Endodermal cell (in vitro differentiated cells): ENCODE measurements around the gene KIF3A. TPM values are rescaled to one million over a fixed set of nuclear protein-coding genes. Genes with fewer than 3 reads are reported as not detected.

ENCODE experiments used
- DNase-seq: peaks from one replicate; pipeline ENCODE4 v3.0.0-alpha.2; 2017
- H3K27ac ChIP-seq: 2 replicates; pipeline ENCODE4 v1.5.1; 2013; ENCODE audit warnings: mild to moderate bottlenecking, low read depth, low read length, moderate library complexity
- H3K27me3 ChIP-seq: 2 replicates; pipeline ENCODE4 v1.6.1; 2013; ENCODE audit warnings: mild to moderate bottlenecking, low read length, moderate library complexity; ENCODE audit not compliant: insufficient read depth, control insufficient read depth, poor library complexity, severe bottlenecking
- H3K36me3 ChIP-seq: 2 replicates; pipeline ENCODE4 v1.7.0; 2013; ENCODE audit warnings: mild to moderate bottlenecking, low read length, moderate library complexity; ENCODE audit not compliant: control insufficient read depth, insufficient read depth
- H3K4me1 ChIP-seq: one replicate; pipeline ENCODE4 v1.7.0; 2013; ENCODE audit warnings: low read length; ENCODE audit not compliant: control insufficient read depth, insufficient read depth
- H3K4me3 ChIP-seq: 2 replicates; pipeline ENCODE4 v1.5.1; 2013; ENCODE audit warnings: mild to moderate bottlenecking, low read length, moderate library complexity
- H3K9ac ChIP-seq: 2 replicates; pipeline ENCODE4 v1.6.1; 2013; ENCODE audit warnings: mild to moderate bottlenecking, low read length, moderate library complexity; ENCODE audit not compliant: poor library complexity, severe bottlenecking; ENCODE audit errors: extremely low read depth
- H3K9me3 ChIP-seq: 2 replicates; pipeline ENCODE4 v1.6.1; 2013; ENCODE audit warnings: mild to moderate bottlenecking, low read length, moderate library complexity; ENCODE audit not compliant: control insufficient read depth
- H3K27ac Mint-ChIP-seq: 2 replicates; pipeline ENCODE4 v1.8.0; 2020; ENCODE audit warnings: mixed read lengths
- H3K27me3 Mint-ChIP-seq: 2 replicates; pipeline ENCODE4 v1.8.0; 2021; ENCODE audit warnings: mild to moderate bottlenecking, mixed read lengths; ENCODE audit not compliant: insufficient read depth
- H3K36me3 Mint-ChIP-seq: 2 replicates; pipeline ENCODE4 v1.8.0; 2020; ENCODE audit warnings: low read depth, mixed read lengths
- H3K4me1 Mint-ChIP-seq: 2 replicates; pipeline ENCODE4 v1.8.0; 2020; ENCODE audit warnings: mixed read lengths
- H3K4me3 Mint-ChIP-seq: 2 replicates; pipeline ENCODE4 v1.8.0; 2020; ENCODE audit warnings: mild to moderate bottlenecking, moderate library complexity, mixed read lengths
- H3K9me3 Mint-ChIP-seq: 2 replicates; pipeline ENCODE4 v1.8.0; 2020; ENCODE audit warnings: mild to moderate bottlenecking, mixed read lengths
- CTCF ChIP-seq: fragments of 200-600 bp; sonication (generic); conservative IDR thresholded peaks from 2 replicates; pipeline ENCODE4 v1.5.0; 2021; ENCODE audit warnings: antibody characterized with exemption, mild to moderate bottlenecking
- WGBS, 2 experiments: methylation state at CpG; one replicate each; pipeline versions ENCODE4 v1.1.5 to v1.1.7; 2013; ENCODE audit warnings: missing lambda C conversion rate in 2 of 2, mixed read lengths in 1 of 2; ENCODE audit not compliant: insufficient coverage in 1 of 2, insufficient read length in 1 of 2; 5-methylcytosine and 5-hydroxymethylcytosine counted together
- total RNA-seq, 2 donors: library from RNA; stranded (reverse); fragmentation: NEBNext Ultra II Directional in 1 of 2; extraction: Animal tissue kit (Norgen Biotek cat#: 25700) in 1 of 2; gene quantifications; 2 replicates in 1 of 2; 3 replicates in 1 of 2; pipeline ENCODE4 v1.2.1, GENCODE V29; 2021

The KIF3A gene
- total RNA-seq, 2 donors from 2014 or later, result 19.6 to 25.2 TPM

DNA sequence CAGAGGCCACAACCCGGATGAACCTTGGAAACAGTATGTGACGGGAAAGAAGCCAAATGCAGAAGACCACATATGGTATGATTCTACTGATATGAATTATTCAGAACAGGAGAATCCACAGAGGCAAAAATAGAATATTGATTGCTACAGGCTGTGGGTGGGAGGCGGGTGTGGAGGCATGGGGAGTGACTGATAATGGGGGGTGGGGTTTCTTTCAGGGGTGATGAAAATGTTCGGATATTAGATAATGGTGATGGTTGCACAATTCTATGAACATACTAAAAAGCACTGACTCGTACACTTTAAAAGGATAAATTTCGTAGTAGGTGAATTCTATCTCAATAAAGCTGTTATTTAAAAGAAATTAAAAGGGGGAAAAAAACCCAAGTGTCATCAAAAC, 52.9 kb downstream of the KIF3A start:
- no peak for TF ChIP-seq CTCF
- Histone ChIP-seq H3K27me3 (no peaks in the 10 kb centered on the region), H3K4me1 (no peaks in the 10 kb centered on the region), H3K27ac (no peak overlapping the region), H3K36me3 (no peaks in the 10 kb centered on the region), H3K9ac (no peak overlapping the region), H3K9me3 (no peaks in the 10 kb centered on the region), H3K4me3 (no peak overlapping the region)
- H3K27me3 Mint-ChIP-seq, result no peaks in the 10 kb centered on the region
- no peaks in the 10 kb centered on the region for H3K9me3 Mint-ChIP-seq
- no peak for DNase-seq
- WGBS, 2 experiments, result 92 to 100% methylated on average over 4 to 6 of the region's 6 CpGs
- H3K4me3 Mint-ChIP-seq, result no peak overlapping the region
- no peak overlapping the region for H3K27ac Mint-ChIP-seq
- no peaks in the 10 kb centered on the region for H3K36me3 Mint-ChIP-seq
- peaks cover 2% of the 10 kb centered on the region for H3K4me1 Mint-ChIP-seq

DNA sequence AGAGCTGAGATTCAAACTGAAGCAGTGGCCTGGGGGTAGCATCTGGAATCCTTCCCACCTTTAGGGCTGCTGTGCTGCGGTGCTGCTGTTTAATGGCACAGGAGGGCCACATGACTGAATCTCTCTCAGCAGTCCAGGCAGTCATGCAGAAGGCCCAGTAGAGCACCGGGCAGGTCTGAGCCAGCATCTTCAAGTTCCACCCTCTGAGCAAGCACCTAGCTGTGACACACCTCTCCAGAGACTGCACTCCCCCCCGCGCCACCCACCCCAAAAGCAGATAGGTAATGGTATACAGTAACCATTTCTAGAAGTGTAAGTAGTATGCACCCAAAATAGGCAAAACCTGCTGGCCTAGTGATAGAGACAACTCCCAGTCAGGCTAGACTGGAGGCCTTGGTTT, 55.4 kb downstream of the KIF3A start:
- no peak for TF ChIP-seq CTCF
- H3K9me3 ChIP-seq, result no peaks in the 10 kb centered on the region
- no peak overlapping the region for H3K27ac ChIP-seq
- no peaks in the 10 kb centered on the region for H3K36me3 Mint-ChIP-seq
- no peaks in the 10 kb centered on the region for H3K36me3 ChIP-seq
- peaks cover 2% of the 10 kb centered on the region for H3K4me1 Mint-ChIP-seq
- no peaks in the 10 kb centered on the region for H3K27me3 ChIP-seq
- no peak for DNase-seq
- no peaks in the 10 kb centered on the region for H3K27me3 Mint-ChIP-seq
- H3K4me3 Mint-ChIP-seq, result no peak overlapping the region
- no peak overlapping the region for H3K27ac Mint-ChIP-seq
- H3K4me1 ChIP-seq, result no peaks in the 10 kb centered on the region
- no peak overlapping the region for H3K4me3 ChIP-seq
- H3K9ac ChIP-seq, result no peak overlapping the region
- 96 to 100% methylated on average over 2 to 4 of the region's 4 CpGs for WGBS, 2 experiments
- no peaks in the 10 kb centered on the region for H3K9me3 Mint-ChIP-seq

DNA sequence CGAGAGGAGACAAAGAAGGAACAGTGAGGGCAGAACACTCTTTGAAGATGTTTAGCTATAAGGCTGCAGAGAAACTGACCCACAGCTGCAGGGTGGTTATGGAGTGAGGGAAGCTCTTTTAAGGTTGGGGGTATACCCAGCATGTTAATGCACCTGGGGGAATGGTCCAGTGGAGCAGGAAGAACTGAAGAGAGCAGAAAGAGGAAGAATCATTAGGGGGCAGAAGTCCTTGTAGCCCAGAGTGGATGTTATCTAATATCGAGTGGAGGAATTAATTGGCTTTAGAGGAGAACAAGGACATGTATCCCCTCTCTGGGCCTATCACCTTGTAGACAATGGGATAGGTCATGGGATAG, 55.9 kb downstream of the KIF3A start:
- no peaks in the 10 kb centered on the region for H3K9me3 Mint-ChIP-seq
- no peaks in the 10 kb centered on the region for H3K27me3 ChIP-seq
- no peak for TF ChIP-seq CTCF
- no peaks in the 10 kb centered on the region for H3K9me3 ChIP-seq
- H3K4me3 Mint-ChIP-seq, result no peak overlapping the region
- H3K36me3 ChIP-seq, result no peaks in the 10 kb centered on the region
- no peak overlapping the region for H3K4me3 ChIP-seq
- 87 to 100% methylated on average over 1 to 2 of the region's 2 CpGs for WGBS, 2 experiments
- H3K27ac ChIP-seq, result no peak overlapping the region
- no peaks in the 10 kb centered on the region for H3K4me1 ChIP-seq
- H3K27ac Mint-ChIP-seq, result no peak overlapping the region
- no peaks in the 10 kb centered on the region for H3K27me3 Mint-ChIP-seq
- DNase-seq, result no peak
- H3K4me1 Mint-ChIP-seq, result peaks cover 2% of the 10 kb centered on the region
- H3K36me3 Mint-ChIP-seq, result no peaks in the 10 kb centered on the region
- no peak overlapping the region for H3K9ac ChIP-seq
